Colonic mucosa (tissue), 4 donors: ENCODE results near the gene FBXL4. TPM values are rescaled to one million over a fixed set of nuclear protein-coding genes. Genes with fewer than 3 reads are reported as not detected.

Experiments
- DNase-seq: peaks from one replicate; pipeline ENCODE4 v3.0.0-alpha.2; 2020
- H3K27ac ChIP-seq: fragments of 200-600 bp; one replicate; pipeline ENCODE4 v1.8.0; 2021
- H3K27me3 ChIP-seq: fragments of 200-600 bp; one replicate; pipeline ENCODE4 v1.8.0; 2021
- H3K36me3 ChIP-seq: fragments of 200-600 bp; one replicate; pipeline ENCODE4 v1.8.0; 2021
- H3K4me1 ChIP-seq: fragments of 200-600 bp; one replicate; pipeline ENCODE4 v1.8.0; 2021; ENCODE audit warnings: mild to moderate bottlenecking
- H3K4me3 ChIP-seq: fragments of 200-600 bp; one replicate; pipeline ENCODE4 v1.8.0; 2021
- H3K9ac ChIP-seq, 2 donors: one replicate each; pipeline ENCODE4 v1.7.0; 2013; ENCODE audit warnings: control low read depth in 2 of 2, low read depth in 2 of 2, low read length in 2 of 2
- H3K9me3 ChIP-seq: fragments of 200-600 bp; one replicate; pipeline ENCODE4 v1.8.0; 2021
- intact Hi-C: fragments of 100-400 bp; cut with DNase I; formaldehyde crosslinking; loops from one replicate; pipeline ENCODE4 v1.14.1; 2022
- total RNA-seq, 2 donors: library from RNA; stranded (reverse); fragmentation: NEBNext Ultra II Directional in 1 of 2; extraction: Animal tissue kit (Norgen Biotek cat#: 25700) in 1 of 2; gene quantifications; one replicate each; pipeline ENCODE4 v1.2.1, GENCODE V29; 2021
- TF ChIP-seq, protein P1 (sequence below): fragments of 200-600 bp; IDR thresholded peaks from one replicate; pipeline ENCODE4 v1.8.0; 2022; ENCODE audit warnings: antibody characterized with exemption, mild to moderate bottlenecking
- donor health status: healthy.
- donor health status: DM: no; HTN: no; CAD: no.
- donor health status: DM: no; HTN: no; CAD: no.

The FBXL4 gene
- total RNA-seq, 2 donors from 2014 or later: 10.6 to 16.1 TPM

DNA sequence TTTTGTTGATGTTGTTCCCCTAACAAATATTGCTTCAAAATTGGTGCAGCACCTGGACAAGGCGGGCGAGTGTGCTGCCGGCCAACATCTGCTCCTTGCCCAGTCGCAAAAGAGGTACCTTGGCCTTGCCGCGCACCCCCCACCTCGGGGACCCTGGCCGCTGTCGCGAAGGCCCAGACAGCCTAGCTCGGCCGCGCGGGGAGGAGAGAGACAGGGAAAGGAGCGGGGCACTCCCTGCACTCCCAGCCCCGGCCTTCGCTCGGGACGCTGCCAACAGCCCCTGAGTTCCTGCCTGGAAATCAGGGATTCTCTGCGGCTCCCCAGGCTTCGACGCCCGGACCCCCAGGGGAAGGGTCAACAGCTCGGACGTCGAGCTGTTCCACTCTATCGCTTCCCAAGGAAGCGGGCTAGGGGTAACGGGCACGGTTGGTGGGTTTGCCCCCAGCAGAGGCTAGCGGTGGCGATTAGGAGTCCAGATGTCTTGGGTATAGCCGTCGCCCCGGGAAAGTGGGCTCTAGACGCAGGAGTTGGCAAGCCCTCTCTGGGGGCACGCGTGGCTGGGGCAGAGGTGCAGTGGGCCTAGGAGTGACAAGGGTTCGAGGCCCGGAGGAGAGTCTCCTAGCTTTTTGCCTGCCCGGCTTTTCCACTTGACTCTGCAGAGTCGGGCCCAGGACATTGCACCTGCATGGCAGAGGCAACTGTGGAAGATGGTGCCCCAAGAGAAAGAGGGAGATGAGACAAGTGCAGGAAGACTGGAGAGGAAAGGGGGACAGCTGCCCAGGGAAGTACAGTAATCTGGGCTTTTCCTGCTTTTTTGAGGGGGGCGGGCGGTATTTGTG is 105.2 kb downstream of the FBXL4 start:
- H3K27ac ChIP-seq: no peak overlapping the region
- intact Hi-C loops: no loop called here
- H3K27me3 ChIP-seq: peaks cover 88% of the 10 kb centered on the region
- no peak overlapping the region for H3K9ac ChIP-seq
- no peaks in the 10 kb centered on the region for H3K9me3 ChIP-seq
- TF ChIP-seq, protein P1, sequence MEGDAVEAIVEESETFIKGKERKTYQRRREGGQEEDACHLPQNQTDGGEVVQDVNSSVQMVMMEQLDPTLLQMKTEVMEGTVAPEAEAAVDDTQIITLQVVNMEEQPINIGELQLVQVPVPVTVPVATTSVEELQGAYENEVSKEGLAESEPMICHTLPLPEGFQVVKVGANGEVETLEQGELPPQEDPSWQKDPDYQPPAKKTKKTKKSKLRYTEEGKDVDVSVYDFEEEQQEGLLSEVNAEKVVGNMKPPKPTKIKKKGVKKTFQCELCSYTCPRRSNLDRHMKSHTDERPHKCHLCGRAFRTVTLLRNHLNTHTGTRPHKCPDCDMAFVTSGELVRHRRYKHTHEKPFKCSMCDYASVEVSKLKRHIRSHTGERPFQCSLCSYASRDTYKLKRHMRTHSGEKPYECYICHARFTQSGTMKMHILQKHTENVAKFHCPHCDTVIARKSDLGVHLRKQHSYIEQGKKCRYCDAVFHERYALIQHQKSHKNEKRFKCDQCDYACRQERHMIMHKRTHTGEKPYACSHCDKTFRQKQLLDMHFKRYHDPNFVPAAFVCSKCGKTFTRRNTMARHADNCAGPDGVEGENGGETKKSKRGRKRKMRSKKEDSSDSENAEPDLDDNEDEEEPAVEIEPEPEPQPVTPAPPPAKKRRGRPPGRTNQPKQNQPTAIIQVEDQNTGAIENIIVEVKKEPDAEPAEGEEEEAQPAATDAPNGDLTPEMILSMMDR: no peak
- DNase-seq: no peak
- no peak overlapping the region for H3K4me3 ChIP-seq
- no peaks in the 10 kb centered on the region for H3K36me3 ChIP-seq
- no peaks in the 10 kb centered on the region for H3K4me1 ChIP-seq

DNA sequence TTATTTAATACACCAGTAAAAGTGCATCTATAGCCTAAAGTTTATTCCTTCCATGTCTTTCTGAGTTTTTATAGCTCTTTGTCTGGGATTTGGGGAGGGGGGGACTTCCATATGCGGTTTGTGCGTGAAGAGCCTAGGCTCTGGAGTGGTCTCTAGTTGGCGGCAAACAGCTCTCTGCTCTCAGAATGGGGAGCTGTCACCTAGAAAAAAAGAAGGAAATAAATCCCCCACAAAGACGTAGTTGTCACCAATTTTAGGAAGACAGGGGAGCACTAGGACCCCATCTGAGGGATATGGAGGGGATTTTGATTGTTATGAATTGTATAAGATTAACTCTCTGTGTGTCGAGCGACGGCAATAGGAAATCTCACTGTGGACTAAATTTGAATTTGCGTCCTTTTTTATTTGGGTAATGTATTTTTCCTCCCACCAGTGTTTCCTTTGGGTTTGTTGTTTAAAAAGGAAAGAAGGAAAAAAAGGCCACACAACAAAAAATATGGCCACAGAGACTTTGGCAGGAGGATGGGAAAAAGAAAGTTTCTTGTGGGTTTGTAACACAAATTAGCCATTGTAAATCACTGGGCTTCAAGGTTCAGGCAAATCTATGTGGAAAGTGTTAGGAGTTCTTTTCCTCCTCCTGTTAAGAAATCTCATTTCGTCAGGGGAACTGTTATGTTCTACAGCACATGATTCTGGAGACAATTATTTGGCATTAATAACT is 106.0 kb downstream of the FBXL4 start:
- Histone ChIP-seq H3K27ac (no peak overlapping the region), H3K9me3 (no peaks in the 10 kb centered on the region), H3K9ac (no peak overlapping the region), H3K36me3 (no peaks in the 10 kb centered on the region), H3K4me1 (no peaks in the 10 kb centered on the region), H3K4me3 (no peak overlapping the region), H3K27me3 (peaks cover 90% of the 10 kb centered on the region)
- no peak for DNase-seq
- intact Hi-C loops: no loop called here
- TF ChIP-seq, protein P1: no peak

- TF ChIP-seq, protein P1: no peak
- no peaks in the 10 kb centered on the region for H3K4me1 ChIP-seq
- no peaks in the 10 kb centered on the region for H3K36me3 ChIP-seq
- H3K4me3 ChIP-seq: no peak overlapping the region
- no peaks in the 10 kb centered on the region for H3K9me3 ChIP-seq
- H3K27me3 ChIP-seq: peaks cover 90% of the 10 kb centered on the region
- no peak overlapping the region for H3K9ac ChIP-seq
- intact Hi-C loops: no loop called here
- no peak for DNase-seq
- H3K27ac ChIP-seq: no peak overlapping the region
Observed at GRCh38 chr6:98840996-98841513, 106.7 kb downstream of the FBXL4 start.

GRCh38 chr6:98840385-98840784 is 107.4 kb downstream of the FBXL4 start:
- Histone ChIP-seq H3K36me3 (no peaks in the 10 kb centered on the region), H3K9ac (no peak overlapping the region), H3K9me3 (no peaks in the 10 kb centered on the region), H3K4me3 (no peak overlapping the region), H3K27ac (no peak overlapping the region), H3K4me1 (peaks cover 3% of the 10 kb centered on the region), H3K27me3 (peaks cover 90% of the 10 kb centered on the region)
- DNase-seq: no peak
- TF ChIP-seq, protein P1: no peak
- intact Hi-C loops: no loop called here

DNA sequence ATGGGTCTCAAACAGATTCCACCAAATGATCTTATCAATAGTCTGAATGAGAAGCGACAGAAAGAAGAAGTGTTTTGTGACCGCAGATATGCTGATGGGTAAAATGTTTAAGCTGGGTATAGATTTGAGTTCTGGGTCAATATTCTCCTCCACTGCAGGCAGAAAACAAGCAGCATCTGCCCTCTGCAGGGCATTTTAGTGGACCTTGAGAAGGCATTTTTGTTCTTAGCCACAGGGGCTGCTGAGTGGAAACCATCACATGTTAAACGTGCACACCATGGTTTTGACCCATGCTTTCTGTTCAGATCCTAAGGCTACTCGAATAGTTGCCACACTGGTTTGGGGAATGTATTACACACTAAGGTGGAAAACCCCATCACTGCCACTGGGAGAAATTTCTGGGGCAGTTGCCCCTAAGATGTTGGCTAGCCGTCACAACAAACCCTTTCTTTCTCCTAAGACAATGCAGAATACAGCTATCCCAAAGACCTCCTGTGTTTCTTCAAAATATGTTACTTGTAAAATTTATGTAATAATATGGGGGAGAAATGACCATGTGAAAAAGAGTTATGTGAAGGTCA is 107.9 kb downstream of the FBXL4 start:
- intact Hi-C loops: no loop called here
- no peak for DNase-seq
- TF ChIP-seq, protein P1: no peak
- H3K27me3 ChIP-seq: peaks cover 89% of the 10 kb centered on the region
- H3K36me3 ChIP-seq: no peaks in the 10 kb centered on the region
- peaks cover 7% of the 10 kb centered on the region for H3K4me1 ChIP-seq
- no peaks in the 10 kb centered on the region for H3K9me3 ChIP-seq
- H3K9ac ChIP-seq: no peak overlapping the region
- H3K27ac ChIP-seq: no peak overlapping the region
- H3K4me3 ChIP-seq: no peak overlapping the region
